CD4-positive, alpha-beta T cell treated with Interleukin-4 for 1 hour (primary cell): ENCODE measurements around the gene HNRNPK.

Source experiments
- DNase-seq, 2 donors: peaks; one replicate each; pipeline ENCODE4 v3.0.0-alpha.2; 2020 to 2022

HNRNPK gene

GRCh38 chr9:83932011-83932410 is 48.0 kb downstream of the HNRNPK start:
- DNase-seq = no peak

- no peak for DNase-seq
These were observed 49.1 kb downstream of the HNRNPK start for GRCh38 chr9:83930881-83931280.

DNA sequence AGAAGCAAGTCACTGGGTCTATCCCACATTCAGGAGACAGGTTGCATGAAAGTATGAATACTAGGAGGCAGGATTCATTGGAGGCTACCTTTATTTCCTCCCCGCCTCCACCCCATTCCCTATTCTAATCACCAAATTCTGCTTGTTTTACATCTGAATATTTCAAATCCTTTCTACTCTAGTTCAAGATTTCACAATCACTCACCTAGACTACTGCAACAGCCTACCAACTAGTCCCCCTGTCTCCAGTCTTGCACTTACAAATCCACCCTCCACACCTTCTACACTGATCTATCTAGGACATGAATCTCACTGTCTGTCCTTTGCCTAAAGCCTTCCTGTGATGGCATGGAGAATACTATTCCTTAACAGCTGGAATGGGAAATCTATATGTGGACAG is 52.4 kb downstream of the HNRNPK start:
- DNase-seq = no peak

GRCh38 chr9:83920927-83921707 is 58.9 kb downstream of the HNRNPK start, which contains the start of gene KIF27:
TSS of gene KIF27 (minus strand) at chr9:83921432. CDS start at chr9:83915591, 5,841 bp downstream.
- peak; percentile 96 for DNase-seq

DNA sequence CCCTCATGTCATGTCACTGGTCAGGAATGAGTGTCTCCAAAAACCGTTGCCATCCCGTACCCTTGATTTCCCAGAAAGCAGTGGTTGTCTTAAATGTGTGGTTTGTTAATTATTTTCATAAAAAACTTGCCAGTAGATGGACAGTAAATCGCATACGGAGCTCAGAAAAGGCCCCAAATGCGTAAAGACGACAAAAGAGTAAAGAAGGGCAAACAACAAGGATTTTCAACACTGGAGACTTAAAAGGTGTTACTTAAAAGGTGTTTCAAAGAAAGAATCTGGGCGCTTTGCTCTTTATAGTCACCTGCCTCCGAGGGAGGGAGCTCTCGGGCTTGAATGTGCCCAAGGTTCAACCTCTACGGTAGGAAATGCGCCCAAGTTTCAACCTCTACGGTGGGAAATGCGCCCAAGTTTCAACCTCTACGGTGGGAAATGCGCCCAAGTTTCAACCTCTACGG is 59.5 kb downstream of the HNRNPK start:
- DNase-seq = peak in 1 of 2 donors; percentile 76

DNA sequence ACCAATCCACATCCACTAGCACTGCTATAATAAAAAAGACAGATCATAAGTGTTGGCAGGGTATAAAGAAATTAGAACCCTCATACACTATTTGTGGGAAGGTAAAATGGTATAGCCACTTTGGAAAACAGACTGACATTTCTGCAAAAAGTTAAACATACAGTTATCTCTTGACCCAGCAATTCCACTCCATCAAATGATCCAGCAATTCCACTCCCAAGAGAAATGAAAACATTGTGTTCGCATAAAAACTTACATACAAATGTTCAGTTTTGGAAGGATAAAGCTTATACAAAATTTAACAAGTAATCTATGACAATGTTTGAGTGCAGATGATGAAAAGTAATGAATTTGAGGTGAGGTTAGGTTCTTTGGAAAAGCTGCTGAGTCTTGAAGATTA is 60.9 kb downstream of the HNRNPK start:
- no peak for DNase-seq
